ENCODE measurements around the gene CRYGA.

DNA sequence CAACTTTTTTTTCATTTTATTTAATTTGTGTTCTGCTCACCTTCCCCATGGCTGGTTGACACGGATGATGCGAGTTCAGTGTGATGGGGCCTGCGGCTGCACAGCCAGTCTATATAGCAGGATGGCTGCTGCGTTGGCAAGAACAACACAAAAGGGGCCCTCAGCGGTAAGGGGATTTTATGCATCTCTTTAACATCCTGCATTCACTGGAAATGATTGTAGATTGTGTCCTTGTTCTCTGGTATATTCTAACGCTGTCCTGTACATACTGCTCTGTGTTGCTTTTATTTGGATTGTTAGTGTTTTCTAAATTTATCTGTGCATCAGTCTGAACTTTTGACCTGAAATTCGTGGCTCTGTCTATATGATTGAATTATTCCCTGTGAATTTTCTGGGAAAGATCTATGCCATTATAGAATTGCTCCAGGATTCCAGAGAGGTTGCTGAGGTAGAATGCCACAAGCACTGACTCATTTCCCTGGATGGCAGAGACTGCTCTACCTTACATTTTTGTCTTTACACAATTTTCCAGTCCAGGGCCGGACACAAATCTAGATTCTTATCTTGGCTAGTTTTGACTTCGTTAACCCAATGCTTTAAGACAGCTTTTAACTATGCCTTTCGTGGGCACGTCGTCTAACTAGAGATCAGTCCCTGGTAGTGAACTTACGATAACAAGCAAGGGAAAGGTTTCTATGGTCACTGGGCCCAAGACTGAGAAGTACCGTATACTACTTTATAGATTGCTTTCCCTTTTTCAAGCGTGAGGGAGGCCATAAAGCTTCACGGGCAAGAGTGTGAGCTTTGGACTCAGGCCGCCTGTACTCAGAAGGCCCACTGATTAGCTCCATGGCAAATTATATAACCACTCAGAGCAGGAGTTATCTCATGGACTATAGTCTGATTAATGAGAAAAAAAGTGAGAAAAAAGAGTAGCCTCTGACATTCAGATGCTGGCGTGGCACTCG lies 33.4 kb downstream of the CRYGA start, which contains the start of gene CRYGC:
- TF ChIP-seq, protein P1, sequence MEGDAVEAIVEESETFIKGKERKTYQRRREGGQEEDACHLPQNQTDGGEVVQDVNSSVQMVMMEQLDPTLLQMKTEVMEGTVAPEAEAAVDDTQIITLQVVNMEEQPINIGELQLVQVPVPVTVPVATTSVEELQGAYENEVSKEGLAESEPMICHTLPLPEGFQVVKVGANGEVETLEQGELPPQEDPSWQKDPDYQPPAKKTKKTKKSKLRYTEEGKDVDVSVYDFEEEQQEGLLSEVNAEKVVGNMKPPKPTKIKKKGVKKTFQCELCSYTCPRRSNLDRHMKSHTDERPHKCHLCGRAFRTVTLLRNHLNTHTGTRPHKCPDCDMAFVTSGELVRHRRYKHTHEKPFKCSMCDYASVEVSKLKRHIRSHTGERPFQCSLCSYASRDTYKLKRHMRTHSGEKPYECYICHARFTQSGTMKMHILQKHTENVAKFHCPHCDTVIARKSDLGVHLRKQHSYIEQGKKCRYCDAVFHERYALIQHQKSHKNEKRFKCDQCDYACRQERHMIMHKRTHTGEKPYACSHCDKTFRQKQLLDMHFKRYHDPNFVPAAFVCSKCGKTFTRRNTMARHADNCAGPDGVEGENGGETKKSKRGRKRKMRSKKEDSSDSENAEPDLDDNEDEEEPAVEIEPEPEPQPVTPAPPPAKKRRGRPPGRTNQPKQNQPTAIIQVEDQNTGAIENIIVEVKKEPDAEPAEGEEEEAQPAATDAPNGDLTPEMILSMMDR (IDR thresholded peaks at IDR 0.05): no peak
- TF ChIP-seq POLR2A (IDR thresholded peaks at IDR 0.05) (no peak), POLR2AphosphoS5 (IDR thresholded peaks at IDR 0.05) (no peak)

Data from prostate gland (tissue), 2 donors.